ENCODE measurements around the gene LSM10.

- peak in 1 of 2 donors; percentile 2 for TF ChIP-seq CTCF (conservative IDR thresholded peaks at IDR 0.05 in 1 of 2, IDR thresholded peaks at IDR 0.05 in 1 of 2; ENCODE audit: extremely low read depth in 1 of 2, insufficient read depth in 1 of 2, low read depth in 1 of 2, low read length in 2 of 2)
- TF ChIP-seq EZH2 (IDR thresholded peaks at IDR 0.05; ENCODE audit: borderline replicate concordance, low read length) = no peak
Observed at GRCh38 chr1:36411674-36412648, 14.3 kb upstream of the LSM10 start.
